C4-2B (cell line): ENCODE data around the gene CASKIN2.

Experiments
- ZFX ChIP-seq: fragments of 450-650 bp; IDR thresholded peaks from 2 replicates; pipeline ENCODE4 v1.6.1; 2017
- TF ChIP-seq, protein P1 (sequence below): fragments of 450-650 bp; conservative IDR thresholded peaks from 2 replicates; pipeline ENCODE4 v1.5.1; 2017; ENCODE audit warnings: mild to moderate bottlenecking

DNA sequence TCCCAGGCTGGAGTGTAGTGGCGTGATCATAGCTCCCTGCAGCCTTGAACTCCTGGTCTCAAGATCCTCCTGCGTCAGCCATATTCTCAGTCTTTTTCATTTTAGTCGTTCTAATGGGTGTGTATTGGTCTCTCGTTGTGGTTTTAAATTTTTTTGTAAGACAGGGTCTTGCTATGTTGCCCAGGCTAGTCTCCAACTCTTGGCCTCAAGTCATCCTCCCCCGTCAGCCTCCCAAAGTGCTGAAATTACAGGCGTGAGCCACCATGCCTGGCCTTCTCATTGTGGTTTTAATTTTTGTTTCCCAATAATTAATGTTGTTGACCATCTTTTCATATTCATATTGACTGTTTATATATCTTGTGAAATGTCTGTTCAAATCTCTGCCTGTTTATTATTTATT, 50.3 kb downstream of the CASKIN2 start:
- TF ChIP-seq, protein P1, sequence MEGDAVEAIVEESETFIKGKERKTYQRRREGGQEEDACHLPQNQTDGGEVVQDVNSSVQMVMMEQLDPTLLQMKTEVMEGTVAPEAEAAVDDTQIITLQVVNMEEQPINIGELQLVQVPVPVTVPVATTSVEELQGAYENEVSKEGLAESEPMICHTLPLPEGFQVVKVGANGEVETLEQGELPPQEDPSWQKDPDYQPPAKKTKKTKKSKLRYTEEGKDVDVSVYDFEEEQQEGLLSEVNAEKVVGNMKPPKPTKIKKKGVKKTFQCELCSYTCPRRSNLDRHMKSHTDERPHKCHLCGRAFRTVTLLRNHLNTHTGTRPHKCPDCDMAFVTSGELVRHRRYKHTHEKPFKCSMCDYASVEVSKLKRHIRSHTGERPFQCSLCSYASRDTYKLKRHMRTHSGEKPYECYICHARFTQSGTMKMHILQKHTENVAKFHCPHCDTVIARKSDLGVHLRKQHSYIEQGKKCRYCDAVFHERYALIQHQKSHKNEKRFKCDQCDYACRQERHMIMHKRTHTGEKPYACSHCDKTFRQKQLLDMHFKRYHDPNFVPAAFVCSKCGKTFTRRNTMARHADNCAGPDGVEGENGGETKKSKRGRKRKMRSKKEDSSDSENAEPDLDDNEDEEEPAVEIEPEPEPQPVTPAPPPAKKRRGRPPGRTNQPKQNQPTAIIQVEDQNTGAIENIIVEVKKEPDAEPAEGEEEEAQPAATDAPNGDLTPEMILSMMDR, result no peak
- TF ChIP-seq ZFX, result no peak
